Bronchial epithelial cell (primary cell): ENCODE results near the gene CELA2B. TPM values are rescaled to one million over a fixed set of nuclear protein-coding genes. Genes with fewer than 3 reads are reported as not detected.
A peak's percentile ranks its signal among the peaks of the same experiment; 100 is the strongest.

Experiments used
- DNase-seq: peaks from one replicate; pipeline ENCODE4 v3.0.0-alpha.2; 2010; ENCODE audit warnings: low read depth
- FAIRE-seq: peaks from 2 replicates; lab custom pipeline; 2011; peaks lifted over from hg19 to GRCh38; lab: Jason Lieb, UNC
- H3K27me3 ChIP-seq: 2 replicates; pipeline ENCODE4 v1.5.1; 2011; ENCODE audit warnings: low read length; ENCODE audit not compliant: control insufficient read depth, insufficient read depth
- H3K36me3 ChIP-seq: 2 replicates; pipeline ENCODE4 v1.5.1; 2011; ENCODE audit warnings: low read length; ENCODE audit not compliant: control insufficient read depth, insufficient read depth
- H3K4me3 ChIP-seq: 2 replicates; pipeline ENCODE4 v1.5.1; 2011; ENCODE audit warnings: mild to moderate bottlenecking, low read depth, low read length, control low read depth
- CTCF ChIP-seq: IDR thresholded peaks from 2 replicates; pipeline ENCODE4 v1.5.1; 2011; ENCODE audit warnings: mild to moderate bottlenecking, moderate library complexity, low read length, control low read depth, inconsistent platforms; ENCODE audit not compliant: insufficient read depth, severe bottlenecking
- total RNA-seq: library from RNA; depleted of rRNA; stranded (reverse); fragments of >200 nt; gene quantifications from 2 replicates; pipeline ENCODE4 v1.2.1, GENCODE V29; 2014

Gene CELA2B
- total RNA-seq, 1 donor from 2014 or later, result not detected

- no peak for FAIRE-seq
- DNase-seq, result no peak
- H3K27me3 ChIP-seq, result no peaks in the 10 kb centered on the region
- no peak overlapping the region for H3K4me3 ChIP-seq
- TF ChIP-seq CTCF, result no peak
- H3K36me3 ChIP-seq, result peaks cover 4% of the 10 kb centered on the region
Observed at GRCh38 chr1:15492596-15492995, 16.7 kb downstream of the CELA2B start.

GRCh38 chr1:15493869-15494390 is 18.0 kb downstream of the CELA2B start:
- FAIRE-seq (no peak), DNase-seq (no peak)
- Histone ChIP-seq H3K36me3 (peaks cover 4% of the 10 kb centered on the region), H3K4me3 (no peak overlapping the region), H3K27me3 (no peaks in the 10 kb centered on the region)
- no peak for TF ChIP-seq CTCF

GRCh38 chr1:15500184-15501178 is 24.6 kb downstream of the CELA2B start:
- no peak for TF ChIP-seq CTCF
- DNase-seq, result no peak
- no peak for FAIRE-seq
- Histone ChIP-seq H3K27me3 (no peaks in the 10 kb centered on the region), H3K36me3 (no peaks in the 10 kb centered on the region), H3K4me3 (no peak overlapping the region)

GRCh38 chr1:15501208-15502032 is 25.5 kb downstream of the CELA2B start:
- peak; percentile 47 for DNase-seq
- FAIRE-seq, result no peak
- peak; percentile 88 for TF ChIP-seq CTCF

GRCh38 chr1:15504436-15504835 is 28.5 kb downstream of the CELA2B start:
- TF ChIP-seq CTCF, result no peak
- no peak for FAIRE-seq
- DNase-seq, result no peak
- no peaks in the 10 kb centered on the region for H3K36me3 ChIP-seq
- no peak overlapping the region for H3K4me3 ChIP-seq
- no peaks in the 10 kb centered on the region for H3K27me3 ChIP-seq

More at GRCh38 chr1:15501208-15502032, 25.5 kb downstream of the CELA2B start:
- Histone ChIP-seq H3K27me3 (no peaks in the 10 kb centered on the region), H3K4me3 (no peak overlapping the region), H3K36me3 (no peaks in the 10 kb centered on the region)
